GM18519 (cell line): Measurements from ENCODE around the gene SLC25A27.

Experiments
- ATAC-seq: cut with Tn5 transposase; IDR thresholded peaks from one replicate; pipeline ENCODE4 v1.9.1; 2021; ENCODE audit warnings: mild to moderate bottlenecking, moderate library complexity; ENCODE audit not compliant: unreplicated experiment, low FRiP score

The SLC25A27 gene

DNA sequence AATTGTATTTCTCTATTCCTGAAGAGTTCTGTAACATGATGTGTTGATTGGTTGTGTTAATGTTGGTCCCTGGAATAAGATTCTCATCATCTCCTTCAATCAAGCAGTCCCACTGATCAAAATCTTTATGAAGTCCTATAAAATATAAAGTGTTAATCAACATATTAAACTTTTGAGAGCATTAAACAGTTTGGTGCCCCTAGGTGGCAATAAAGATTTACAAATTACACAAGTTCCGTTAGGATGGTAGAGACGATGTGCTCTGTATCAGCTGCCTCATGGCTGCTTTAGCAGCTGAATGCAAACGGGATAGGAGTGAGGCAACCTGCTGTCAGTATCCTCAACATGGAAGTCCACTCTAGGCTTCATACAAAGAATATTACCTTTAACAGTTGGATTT, 51.8 kb downstream of the SLC25A27 start:
- no peak for ATAC-seq

DNA sequence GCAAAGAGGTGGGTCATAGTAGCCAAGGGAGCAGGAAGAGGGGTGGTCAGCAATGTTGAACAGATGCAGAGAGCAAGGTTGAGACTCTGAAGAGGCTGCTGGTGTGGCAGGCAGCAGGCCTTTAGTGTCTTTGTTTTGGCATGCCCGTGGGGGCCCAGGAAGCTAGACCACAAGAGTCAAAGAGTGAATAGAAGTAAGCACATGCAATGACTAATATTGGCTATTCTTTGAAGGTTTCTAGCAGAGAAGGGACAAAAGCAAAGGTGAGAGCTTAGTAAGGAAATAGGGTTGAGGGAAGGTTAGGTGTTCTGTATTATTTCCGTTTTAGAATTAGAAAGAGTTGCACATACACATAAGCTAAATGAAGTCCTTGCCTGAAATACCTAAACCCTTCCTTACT, 53.7 kb downstream of the SLC25A27 start:
- ATAC-seq = no peak

DNA sequence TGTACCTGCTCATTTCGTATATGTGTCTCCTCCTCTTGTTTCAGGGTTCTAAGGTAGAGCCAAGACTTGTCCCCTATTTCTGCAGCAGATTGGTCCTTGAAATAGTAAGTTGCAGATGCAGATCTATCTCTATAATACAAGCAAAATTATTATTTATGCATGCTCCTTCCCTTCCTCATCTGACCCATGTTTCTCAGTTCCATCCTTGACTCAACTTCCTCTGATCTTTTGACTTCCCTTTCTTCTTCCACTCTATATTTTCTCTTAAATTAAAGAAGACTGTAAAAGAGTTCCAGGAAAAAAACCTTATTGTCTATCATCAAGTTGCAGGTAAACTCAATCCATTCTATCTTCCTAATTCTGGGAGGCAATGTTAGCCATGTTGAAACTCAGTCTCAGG, 58.7 kb downstream of the SLC25A27 start:
- ATAC-seq = no peak

DNA sequence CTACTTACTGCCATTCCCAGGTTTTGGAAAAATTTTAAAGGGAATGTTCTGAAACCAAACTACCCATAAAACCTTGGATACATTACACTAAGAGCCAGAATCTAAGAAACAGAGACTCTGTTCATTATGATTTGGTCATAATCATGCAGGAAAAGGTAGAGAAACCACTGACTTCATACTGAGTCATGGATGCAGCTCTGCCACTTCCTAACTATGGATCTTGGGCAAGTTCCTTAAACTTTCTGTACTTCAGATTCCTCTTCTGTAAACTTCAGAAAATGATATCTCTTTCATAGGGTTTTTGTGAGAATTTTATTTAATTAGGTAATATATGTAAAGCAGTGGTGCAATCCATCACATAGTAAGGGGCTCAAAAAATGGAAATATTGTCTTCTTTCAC, 62.4 kb downstream of the SLC25A27 start:
- ATAC-seq = no peak

DNA sequence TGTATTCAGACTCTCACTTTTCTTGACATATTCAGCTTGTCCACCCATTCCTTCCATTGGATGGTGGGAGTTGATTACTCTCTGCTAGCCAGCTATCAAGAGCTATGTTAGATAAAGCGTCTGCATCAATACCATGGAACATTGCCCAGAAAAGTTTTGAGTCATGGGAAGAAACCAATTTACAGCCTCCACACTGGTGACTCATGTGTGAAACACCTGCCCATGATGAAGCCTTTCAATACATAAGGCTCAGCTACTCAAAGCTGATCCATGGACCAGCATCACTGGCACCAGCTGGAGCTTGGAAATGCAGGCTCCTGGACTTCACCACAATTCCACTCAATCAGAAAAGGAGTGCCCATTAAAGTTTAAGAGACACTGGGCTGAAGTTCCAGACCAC, 66.3 kb downstream of the SLC25A27 start:
- no peak for ATAC-seq

DNA sequence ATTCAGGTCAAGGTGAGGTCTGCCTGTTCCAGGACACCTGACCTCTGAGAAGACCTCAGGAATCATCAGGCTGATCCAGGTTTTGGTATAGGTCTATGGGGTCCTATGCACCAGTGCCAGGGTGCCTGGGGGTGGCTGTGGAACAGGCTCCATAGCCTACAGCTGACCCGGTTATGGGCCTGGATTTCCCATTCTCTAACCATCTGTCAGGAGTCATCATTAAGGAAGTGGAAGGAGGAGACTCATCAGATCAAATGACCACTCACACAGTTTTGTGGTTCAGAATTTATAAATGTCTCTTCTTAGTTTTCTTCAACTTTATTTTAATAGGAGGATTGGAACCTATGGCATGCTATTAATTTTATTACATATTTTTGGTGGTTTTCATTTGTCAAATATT, 67.6 kb downstream of the SLC25A27 start:
- ATAC-seq = no peak
